ENCODE data around the gene ZDHHC24.
"Not testable (repeated sequence)": the region's sequence is repeated elsewhere in the genome, so short reads cannot be mapped to it uniquely, and the experiment has no call there.

Gene ZDHHC24

DNA sequence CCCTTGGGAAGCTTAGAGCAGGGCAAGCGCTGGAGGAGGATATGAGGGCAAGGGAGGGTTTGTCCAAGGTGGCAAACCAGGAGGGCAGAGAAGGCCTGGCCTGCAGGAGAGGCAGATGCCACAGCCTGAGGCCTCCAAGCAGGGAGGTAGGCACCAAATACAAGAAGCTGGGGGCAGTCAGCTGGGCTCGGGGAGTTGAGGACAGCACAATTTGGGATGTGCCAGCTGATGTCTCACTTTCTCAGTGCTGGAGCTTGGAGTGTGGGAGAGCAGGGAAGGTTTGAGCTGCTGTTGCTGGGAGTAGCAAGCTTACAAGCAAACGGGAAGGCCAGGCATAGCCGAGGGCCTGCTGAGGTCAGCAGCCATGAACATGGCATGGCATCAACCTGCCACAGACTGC, 4.0 kb downstream of the ZDHHC24 start:
- Histone ChIP-seq H3K4me3 (ENCODE audit: low read length) (no peak overlapping the region), H3K36me3 (ENCODE audit: insufficient read depth, low read depth, low read length) (no peaks in the 10 kb centered on the region), H3K27ac (ENCODE audit: low read length) (no peak overlapping the region), H3K9me3 (ENCODE audit: insufficient read depth, low read depth, low read length) (no peaks in the 10 kb centered on the region), H3K27me3 (ENCODE audit: insufficient read depth, low read length) (no peaks in the 10 kb centered on the region), H3K9ac (ENCODE audit: low read depth, low read length) (no peak overlapping the region), H3K4me1 (ENCODE audit: insufficient read depth, low read length) (peaks cover 11% of the 10 kb centered on the region)

DNA sequence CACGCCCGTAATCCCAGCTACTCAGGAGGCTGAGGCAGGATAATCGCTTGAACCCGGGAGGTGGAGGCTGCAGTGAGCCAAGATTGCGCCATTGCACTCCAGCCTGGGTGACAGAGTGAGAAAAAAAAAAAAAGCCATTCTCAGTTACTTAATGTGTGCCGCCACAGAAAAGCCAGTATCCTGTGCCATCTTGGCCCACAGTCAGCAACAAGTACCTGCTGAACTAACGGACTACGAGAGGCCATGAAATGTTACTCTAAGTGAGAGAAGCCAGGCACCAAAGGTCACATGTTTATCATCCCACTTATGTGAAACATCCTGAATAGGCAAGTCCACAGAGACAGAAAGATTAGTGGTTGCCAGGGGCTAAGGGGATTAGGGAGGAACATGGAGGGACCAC, 5.2 kb downstream of the ZDHHC24 start:
- not testable (repeated sequence) for H3K36me3 ChIP-seq (ENCODE audit: insufficient read depth, low read depth, low read length); H3K4me3 ChIP-seq (ENCODE audit: low read length); H3K9ac ChIP-seq (ENCODE audit: low read depth, low read length); H3K27me3 ChIP-seq (ENCODE audit: insufficient read depth, low read length); H3K9me3 ChIP-seq (ENCODE audit: insufficient read depth, low read depth, low read length); H3K27ac ChIP-seq (ENCODE audit: low read length)
- peaks cover 11% of the 10 kb centered on the region for H3K4me1 ChIP-seq (ENCODE audit: insufficient read depth, low read length)

DNA sequence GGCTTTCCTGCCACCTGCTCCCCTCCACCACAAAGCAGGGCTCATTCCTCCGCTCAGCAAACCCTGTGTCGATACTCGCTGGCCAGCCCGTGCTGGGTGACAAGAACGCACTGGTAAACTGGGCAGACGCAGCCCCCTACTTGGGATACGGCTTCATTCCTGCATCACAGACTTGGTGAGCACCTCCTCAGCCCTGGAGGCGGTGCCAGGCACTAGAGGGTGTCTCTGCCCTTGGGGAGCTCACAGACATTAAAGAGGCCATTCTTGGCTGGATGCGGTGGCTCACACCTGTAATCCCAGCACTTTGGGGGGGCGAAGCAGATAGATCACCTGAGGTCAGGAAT, 6.0 kb downstream of the ZDHHC24 start:
- no peak overlapping the region for H3K4me3 ChIP-seq (ENCODE audit: low read length)
- H3K36me3 ChIP-seq (ENCODE audit: insufficient read depth, low read depth, low read length) = no peaks in the 10 kb centered on the region
- H3K9me3 ChIP-seq (ENCODE audit: insufficient read depth, low read depth, low read length) = no peaks in the 10 kb centered on the region
- H3K4me1 ChIP-seq (ENCODE audit: insufficient read depth, low read length) = peaks cover 11% of the 10 kb centered on the region
- no peaks in the 10 kb centered on the region for H3K27me3 ChIP-seq (ENCODE audit: insufficient read depth, low read length)
- no peak overlapping the region for H3K9ac ChIP-seq (ENCODE audit: low read depth, low read length)
- H3K27ac ChIP-seq (ENCODE audit: low read length) = no peak overlapping the region

DNA sequence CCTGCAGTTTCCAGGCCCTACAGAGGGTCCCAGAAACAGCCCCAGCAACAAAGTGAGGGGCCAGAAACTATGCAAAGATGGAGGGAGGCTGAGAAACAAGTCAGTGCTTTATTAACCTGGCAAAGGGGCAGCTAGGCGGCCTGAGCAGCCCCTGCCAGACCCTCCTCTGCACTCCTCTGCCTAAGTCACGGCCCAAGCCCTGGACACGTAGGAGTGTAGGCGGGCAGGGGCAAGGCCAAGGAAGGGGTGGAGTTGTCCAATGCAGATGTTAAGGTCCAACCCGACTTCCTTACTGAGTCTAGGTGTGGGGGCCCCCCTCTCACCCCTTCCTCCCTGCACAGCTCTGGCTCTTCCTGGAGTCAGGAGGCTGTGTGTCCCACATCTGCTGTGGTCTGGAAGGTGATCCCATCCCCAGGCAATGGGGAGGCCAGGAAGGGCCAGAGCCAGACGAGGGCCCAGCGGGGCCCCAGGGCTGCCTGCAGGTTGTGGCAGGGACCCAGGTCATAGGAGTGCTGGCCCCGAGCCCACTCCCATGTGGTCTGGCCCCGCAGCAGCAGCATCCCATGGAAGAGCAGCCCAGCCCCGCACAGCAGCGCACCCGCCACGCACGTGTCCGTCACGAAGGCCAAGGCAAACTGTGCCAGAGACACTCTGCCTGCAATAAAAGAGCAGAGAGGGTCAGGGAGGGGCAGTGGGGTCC, 6.5 kb downstream of the ZDHHC24 start:
- no peak overlapping the region; the same call in 1 of the 2 replicates for H3K9ac ChIP-seq (ENCODE audit: low read depth, low read length)
- no peak overlapping the region for H3K4me3 ChIP-seq (ENCODE audit: low read length)
- peaks cover 11% of the 10 kb centered on the region for H3K4me1 ChIP-seq (ENCODE audit: insufficient read depth, low read length)
- H3K27ac ChIP-seq (ENCODE audit: low read length) = no peak overlapping the region
- H3K27me3 ChIP-seq (ENCODE audit: insufficient read depth, low read length) = no peaks in the 10 kb centered on the region
- no peaks in the 10 kb centered on the region for H3K36me3 ChIP-seq (ENCODE audit: insufficient read depth, low read depth, low read length)
- H3K9me3 ChIP-seq (ENCODE audit: insufficient read depth, low read depth, low read length) = no peaks in the 10 kb centered on the region

DNA sequence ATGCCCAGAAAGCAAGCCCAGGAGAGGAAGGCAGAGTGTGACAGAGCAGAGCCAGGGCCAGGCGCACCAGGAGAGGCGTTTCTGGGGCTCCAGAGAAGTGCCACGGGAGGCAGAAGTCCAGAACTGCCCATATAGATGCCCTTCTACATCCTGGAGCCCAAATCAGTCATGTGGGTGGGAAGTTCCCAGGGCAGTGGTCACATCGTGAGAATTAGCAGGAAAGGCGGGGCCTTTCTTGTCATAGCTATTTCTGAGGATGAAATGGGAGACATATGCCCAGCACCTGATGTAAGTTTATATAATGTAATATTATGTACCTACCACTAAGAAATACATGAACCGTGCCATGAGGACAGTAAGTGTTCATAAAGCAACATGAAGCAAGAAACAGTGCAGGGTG, 13.1 kb downstream of the ZDHHC24 start:
- H3K36me3 ChIP-seq (ENCODE audit: insufficient read depth, low read depth, low read length) = no peaks in the 10 kb centered on the region
- H3K4me1 ChIP-seq (ENCODE audit: insufficient read depth, low read length) = no peaks in the 10 kb centered on the region
- no peak overlapping the region for H3K27ac ChIP-seq (ENCODE audit: low read length)

DNA sequence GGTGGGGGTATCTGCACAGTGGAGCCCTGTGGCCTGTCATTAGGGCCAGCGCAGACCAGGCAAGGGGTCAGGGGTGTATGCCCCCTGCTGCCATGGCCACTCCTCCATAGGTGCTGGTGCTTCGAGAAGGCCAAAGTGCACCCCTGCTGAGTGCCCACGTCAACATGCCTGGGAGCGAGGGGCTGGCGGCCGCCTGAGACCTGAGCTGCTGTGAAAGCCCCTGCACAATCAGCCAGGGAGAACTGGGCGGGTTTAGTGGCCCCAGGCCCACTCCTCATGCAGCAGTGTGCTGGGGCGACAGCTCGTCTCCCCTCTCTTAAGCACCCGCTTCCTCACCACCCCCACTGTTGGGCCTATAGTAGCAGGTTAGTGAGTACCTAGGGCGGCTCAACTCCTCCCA, 14.0 kb downstream of the ZDHHC24 start:
- H3K4me1 ChIP-seq (ENCODE audit: insufficient read depth, low read length) = no peaks in the 10 kb centered on the region

More for the DNA sequence above, 13.1 kb downstream of the ZDHHC24 start:
- H3K9me3 ChIP-seq (ENCODE audit: insufficient read depth, low read depth, low read length) = no peaks in the 10 kb centered on the region
- H3K27me3 ChIP-seq (ENCODE audit: insufficient read depth, low read length) = no peaks in the 10 kb centered on the region
- no peak overlapping the region for H3K9ac ChIP-seq (ENCODE audit: low read depth, low read length)
- H3K4me3 ChIP-seq (ENCODE audit: low read length) = no peak overlapping the region

DNA sequence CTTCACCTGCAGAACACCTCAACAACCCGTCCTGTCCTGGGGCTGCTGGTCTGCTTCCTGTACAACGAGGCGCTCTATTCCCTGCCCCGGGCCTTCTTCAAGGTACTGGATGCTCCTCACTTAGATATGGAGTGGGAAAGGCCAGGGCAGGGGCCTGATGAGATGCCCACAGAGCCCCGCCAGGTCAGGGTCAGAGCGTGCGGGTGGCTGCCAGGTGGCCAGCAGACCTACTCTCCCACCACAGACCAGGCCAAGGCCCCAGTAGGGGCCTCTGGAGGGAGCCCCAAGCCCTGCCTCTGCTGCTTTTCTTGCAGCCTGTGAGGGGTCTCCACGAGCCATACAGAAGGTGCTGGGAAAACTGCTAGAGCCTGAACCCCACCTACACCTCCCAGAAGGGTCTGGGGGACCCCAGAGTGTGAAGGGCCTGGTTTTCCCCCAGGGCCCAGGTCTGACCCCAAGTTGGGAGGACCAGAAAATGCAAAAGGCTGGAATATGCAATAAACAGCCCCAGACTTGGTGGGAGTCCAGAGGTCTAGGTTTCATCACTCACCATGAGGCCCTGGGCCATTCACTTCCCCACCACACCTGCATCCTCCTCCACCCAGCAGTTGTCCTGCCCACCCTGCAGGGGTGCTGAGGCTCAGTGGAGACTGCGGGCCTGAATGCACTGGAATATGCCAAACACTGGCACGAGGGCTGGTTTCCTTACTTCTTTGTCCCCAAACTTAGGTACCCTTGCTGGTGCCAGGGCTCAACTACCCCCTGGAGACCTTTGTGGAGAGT, 14.7 kb downstream of the ZDHHC24 start:
- no peaks in the 10 kb centered on the region for H3K27me3 ChIP-seq (ENCODE audit: insufficient read depth, low read length)
- H3K27ac ChIP-seq (ENCODE audit: low read length) = no peak overlapping the region

More for the DNA sequence above, 14.0 kb downstream of the ZDHHC24 start:
- Histone ChIP-seq H3K4me3 (ENCODE audit: low read length) (no peak overlapping the region), H3K9me3 (ENCODE audit: insufficient read depth, low read depth, low read length) (no peaks in the 10 kb centered on the region), H3K27me3 (ENCODE audit: insufficient read depth, low read length) (no peaks in the 10 kb centered on the region), H3K9ac (ENCODE audit: low read depth, low read length) (no peak overlapping the region), H3K27ac (ENCODE audit: low read length) (no peak overlapping the region), H3K36me3 (ENCODE audit: insufficient read depth, low read depth, low read length) (no peaks in the 10 kb centered on the region)

DNA sequence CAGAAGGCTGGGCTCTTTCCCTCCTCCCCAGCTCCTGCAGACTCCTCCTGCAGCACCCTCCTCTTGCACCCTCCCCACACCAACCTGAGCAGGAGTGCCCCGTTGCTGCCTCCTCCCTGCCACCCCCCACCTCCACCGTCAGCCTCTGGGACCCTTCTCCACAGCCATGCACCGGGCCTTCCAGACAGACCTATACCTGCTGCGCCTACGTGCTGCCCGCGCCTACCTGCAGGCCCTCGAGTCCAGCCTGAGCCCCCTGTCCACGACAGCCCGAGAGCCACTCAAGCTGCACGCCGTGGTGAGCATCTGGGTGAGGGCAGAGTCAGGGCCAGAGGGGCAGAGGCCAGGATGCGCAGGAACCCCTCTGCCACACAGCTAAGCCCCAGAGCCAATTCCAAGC, 16.2 kb downstream of the ZDHHC24 start:
- Histone ChIP-seq H3K27ac (ENCODE audit: low read length) (no peak overlapping the region), H3K4me3 (ENCODE audit: low read length) (no peak overlapping the region), H3K9ac (ENCODE audit: low read depth, low read length) (no peak overlapping the region), H3K36me3 (ENCODE audit: insufficient read depth, low read depth, low read length) (no peaks in the 10 kb centered on the region), H3K27me3 (ENCODE audit: insufficient read depth, low read length) (no peaks in the 10 kb centered on the region), H3K9me3 (ENCODE audit: insufficient read depth, low read depth, low read length) (no peaks in the 10 kb centered on the region), H3K4me1 (ENCODE audit: insufficient read depth, low read length) (no peaks in the 10 kb centered on the region)

More for the DNA sequence above, 14.7 kb downstream of the ZDHHC24 start:
- Histone ChIP-seq H3K9ac (ENCODE audit: low read depth, low read length) (no peak overlapping the region), H3K9me3 (ENCODE audit: insufficient read depth, low read depth, low read length) (no peaks in the 10 kb centered on the region), H3K36me3 (ENCODE audit: insufficient read depth, low read depth, low read length) (no peaks in the 10 kb centered on the region), H3K4me3 (ENCODE audit: low read length) (no peak overlapping the region), H3K4me1 (ENCODE audit: insufficient read depth, low read length) (no peaks in the 10 kb centered on the region)

DNA sequence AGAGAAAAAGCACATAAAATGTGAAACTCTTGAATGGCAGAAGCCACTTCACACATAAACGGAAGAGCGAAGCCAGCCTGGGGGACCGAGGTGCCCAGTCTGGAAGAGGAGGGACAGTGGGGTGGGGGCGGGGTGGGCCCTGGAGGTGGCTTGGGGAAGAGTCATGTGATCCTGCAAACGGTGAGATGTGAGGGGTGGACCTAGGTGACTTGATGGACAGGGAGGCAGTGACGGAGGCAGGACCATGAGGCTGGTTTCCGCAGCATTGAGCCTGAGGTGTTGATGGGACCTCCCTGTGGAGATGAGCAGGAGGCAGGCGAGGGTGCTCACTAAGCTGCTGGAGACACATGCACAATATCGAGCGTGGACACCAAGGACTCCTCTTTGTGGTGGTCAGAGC, 16.8 kb downstream of the ZDHHC24 start:
- peaks cover under 1% of the 10 kb centered on the region for H3K36me3 ChIP-seq (ENCODE audit: insufficient read depth, low read depth, low read length)
- H3K4me1 ChIP-seq (ENCODE audit: insufficient read depth, low read length) = no peaks in the 10 kb centered on the region
- no peak overlapping the region for H3K4me3 ChIP-seq (ENCODE audit: low read length)
- no peak overlapping the region for H3K27ac ChIP-seq (ENCODE audit: low read length)
- H3K9ac ChIP-seq (ENCODE audit: low read depth, low read length) = no peak overlapping the region
- no peaks in the 10 kb centered on the region for H3K27me3 ChIP-seq (ENCODE audit: insufficient read depth, low read length)
- H3K9me3 ChIP-seq (ENCODE audit: insufficient read depth, low read depth, low read length) = no peaks in the 10 kb centered on the region

DNA sequence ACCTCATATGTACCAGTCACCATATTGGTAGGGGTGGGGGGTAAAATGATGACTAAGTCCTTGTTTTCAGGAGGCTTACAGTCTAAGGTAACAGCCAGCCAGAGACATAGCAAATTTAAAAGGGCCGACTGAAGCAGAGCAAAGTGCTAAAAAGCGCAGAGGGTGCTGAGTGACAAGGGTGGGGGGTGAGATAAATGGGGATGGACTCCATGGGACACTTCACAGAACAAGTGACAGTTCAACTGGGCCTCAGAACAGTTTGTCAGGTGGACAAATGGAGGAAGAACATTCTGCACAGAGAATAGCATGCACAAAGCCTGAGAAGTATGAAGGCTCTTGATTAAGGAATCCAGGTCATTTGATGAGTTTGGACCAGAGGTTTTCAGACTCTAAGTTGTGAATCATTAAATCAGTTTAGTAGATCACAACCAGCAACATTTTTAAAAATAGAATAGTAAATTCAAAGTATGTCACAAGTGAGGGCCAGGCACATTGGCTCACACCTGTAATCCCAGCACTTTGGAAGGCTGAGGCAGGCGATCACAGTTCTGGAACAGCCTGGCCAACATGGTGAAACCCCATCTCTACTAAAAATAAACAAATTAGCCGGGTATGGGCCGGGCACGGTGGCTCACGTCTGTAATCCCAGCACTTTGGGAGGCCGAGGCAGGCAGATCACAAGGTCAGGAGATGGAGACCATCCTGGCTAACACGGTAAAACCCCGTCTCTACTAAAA, 21.4 kb downstream of the ZDHHC24 start:
- peaks cover 27% of the 10 kb centered on the region for H3K36me3 ChIP-seq (ENCODE audit: insufficient read depth, low read depth, low read length)
- H3K4me1 ChIP-seq (ENCODE audit: insufficient read depth, low read length) = no peaks in the 10 kb centered on the region
- no peaks in the 10 kb centered on the region for H3K9me3 ChIP-seq (ENCODE audit: insufficient read depth, low read depth, low read length)
- H3K27ac ChIP-seq (ENCODE audit: low read length) = no peak overlapping the region
- H3K27me3 ChIP-seq (ENCODE audit: insufficient read depth, low read length) = no peaks in the 10 kb centered on the region
- H3K4me3 ChIP-seq (ENCODE audit: low read length) = no peak overlapping the region
- H3K9ac ChIP-seq (ENCODE audit: low read depth, low read length) = no peak overlapping the region

DNA sequence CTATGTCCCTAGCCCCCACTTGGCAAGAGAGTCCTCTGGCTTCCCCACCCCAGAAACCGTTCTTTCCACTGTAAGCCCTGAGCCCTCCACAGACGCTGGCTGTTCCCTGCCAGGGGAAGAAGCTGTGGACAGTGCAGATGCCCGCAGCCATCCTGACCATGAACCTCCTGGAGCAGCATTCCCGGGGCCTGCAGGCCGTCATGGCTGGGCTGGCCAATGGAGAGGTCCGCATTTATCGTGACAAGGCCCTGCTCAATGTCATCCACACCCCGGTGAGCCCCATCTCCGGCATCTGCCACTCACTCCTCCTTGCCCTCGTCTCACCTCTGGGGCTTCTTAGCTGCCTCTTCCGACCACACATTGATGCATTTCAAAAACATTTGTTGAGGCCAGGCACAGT, 22.2 kb downstream of the ZDHHC24 start:
- Histone ChIP-seq H3K9me3 (ENCODE audit: insufficient read depth, low read depth, low read length) (no peaks in the 10 kb centered on the region), H3K4me1 (ENCODE audit: insufficient read depth, low read length) (no peaks in the 10 kb centered on the region), H3K27ac (ENCODE audit: low read length) (no peak overlapping the region), H3K36me3 (ENCODE audit: insufficient read depth, low read depth, low read length) (peaks cover 27% of the 10 kb centered on the region), H3K9ac (ENCODE audit: low read depth, low read length) (no peak overlapping the region), H3K27me3 (ENCODE audit: insufficient read depth, low read length) (no peaks in the 10 kb centered on the region), H3K4me3 (ENCODE audit: low read length) (no peak overlapping the region)

DNA sequence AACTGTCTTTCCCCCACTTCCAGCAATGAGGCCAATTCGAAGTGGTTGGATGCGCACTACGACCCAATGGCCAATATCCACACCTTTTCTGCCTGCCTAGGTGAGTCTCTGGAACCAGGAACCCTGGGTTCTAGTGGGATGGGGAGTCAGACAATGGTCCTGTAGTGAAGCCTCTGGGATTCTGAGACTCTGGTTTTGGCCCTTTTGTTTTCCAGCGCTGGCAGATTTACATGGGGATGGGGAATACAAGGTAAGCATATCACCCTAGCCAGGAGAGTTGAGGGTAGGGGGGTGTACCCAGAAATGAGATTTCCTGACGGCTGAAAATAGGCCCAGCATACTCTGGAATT, 34.9 kb downstream of the ZDHHC24 start:
- peaks cover 4% of the 10 kb centered on the region; the same call in 1 of the 2 replicates for H3K4me1 ChIP-seq (ENCODE audit: insufficient read depth, low read length)
- H3K4me3 ChIP-seq (ENCODE audit: low read length) = peak overlapping the region; percentile 80
- H3K9me3 ChIP-seq (ENCODE audit: insufficient read depth, low read depth, low read length) = no peaks in the 10 kb centered on the region
- H3K27me3 ChIP-seq (ENCODE audit: insufficient read depth, low read length) = no peaks in the 10 kb centered on the region
- H3K36me3 ChIP-seq (ENCODE audit: insufficient read depth, low read depth, low read length) = peaks cover 16% of the 10 kb centered on the region; the same call in 1 of the 2 replicates
- no peak overlapping the region for H3K27ac ChIP-seq (ENCODE audit: low read length)
- peak overlapping the region; percentile 75; the same call in 1 of the 2 replicates for H3K9ac ChIP-seq (ENCODE audit: low read depth, low read length)
